GM21447 (cell line): ENCODE data around the gene CDCA3.
"Not testable (repeated sequence)": the region's sequence is repeated elsewhere in the genome, so short reads cannot be mapped to it uniquely, and the experiment has no call there.

ENCODE experiments used
- ATAC-seq: cut with Tn5 transposase; IDR thresholded peaks from one replicate; pipeline ENCODE4 v1.9.1; 2021; ENCODE audit not compliant: unreplicated experiment

Gene CDCA3

GRCh38 chr12:6872073-6873048 is 21.3 kb upstream of the CDCA3 start:
- ATAC-seq: peak; percentile 27

- no peak for ATAC-seq
Measured at GRCh38 chr12:6871052-6871957, 20.2 kb upstream of the CDCA3 start.

GRCh38 chr12:6870304-6870703 is 19.2 kb upstream of the CDCA3 start:
- not testable (repeated sequence) for ATAC-seq

GRCh38 chr12:6869049-6870021 is 18.2 kb upstream of the CDCA3 start:
- ATAC-seq: no peak

GRCh38 chr12:6868211-6869048 is 17.3 kb upstream of the CDCA3 start:
- ATAC-seq: no peak

GRCh38 chr12:6867413-6868210 is 16.5 kb upstream of the CDCA3 start, which contains the start of gene TPI1:
Gene TPI1, plus strand, starts transcription at chr12:6867531. Its CDS starts 36 bp downstream, at chr12:6867567.
- ATAC-seq: peak; percentile 47

- ATAC-seq: peak; percentile 10
Measured at GRCh38 chr12:6866920-6867412, 15.9 kb upstream of the CDCA3 start.

- no peak for ATAC-seq
Measured at GRCh38 chr12:6866163-6866919, 15.3 kb upstream of the CDCA3 start.

GRCh38 chr12:6865307-6865706 is 14.2 kb upstream of the CDCA3 start:
- not testable (repeated sequence) for ATAC-seq

- no peak for ATAC-seq
Measured at GRCh38 chr12:6863586-6864321, 12.7 kb upstream of the CDCA3 start.

- no peak for ATAC-seq
Measured at GRCh38 chr12:6863033-6863432, 11.9 kb upstream of the CDCA3 start.

GRCh38 chr12:6861391-6861790 is 10.3 kb upstream of the CDCA3 start:
- no peak for ATAC-seq

- no peak for ATAC-seq
Measured at GRCh38 chr12:6860942-6861341, 9.9 kb upstream of the CDCA3 start.

GRCh38 chr12:6860116-6860515 is 9.0 kb upstream of the CDCA3 start:
- ATAC-seq: no peak

GRCh38 chr12:6858799-6859198 is 7.7 kb upstream of the CDCA3 start:
- no peak for ATAC-seq

GRCh38 chr12:6855322-6855721 is 4.2 kb upstream of the CDCA3 start:
- no peak for ATAC-seq

GRCh38 chr12:6854036-6854435 is 3.0 kb upstream of the CDCA3 start:
- ATAC-seq: no peak
